CD14-positive monocyte (primary cell): ENCODE data around the gene OCRL. TPM values are rescaled to one million over a fixed set of nuclear protein-coding genes. Genes with fewer than 3 reads are reported as not detected.

ENCODE experiments used
- DNase-seq, 3 donors: peaks; one replicate each; pipeline ENCODE4 v3.0.0-alpha.2; 2011 to 2022
- H2AFZ ChIP-seq: 2 replicates; pipeline ENCODE4 v1.6.0; 2012; ENCODE audit warnings: mild to moderate bottlenecking, low read depth, low read length, inconsistent platforms; ENCODE audit not compliant: insufficient read depth, poor library complexity, severe bottlenecking
- H3K27ac ChIP-seq, 2 donors: 1 replicate in 1 of 2; 2 replicates in 1 of 2; pipeline ENCODE4 v1.5.1; 2012 to 2013; ENCODE audit warnings: low read length in 2 of 2, control low read depth in 1 of 2, inconsistent platforms in 1 of 2, low read depth in 1 of 2, mild to moderate bottlenecking in 1 of 2
- H3K27me3 ChIP-seq, 2 donors: one replicate each; pipeline versions ENCODE4 v1.6.0 to v1.6.1; 2011 to 2013; ENCODE audit warnings: low read length in 2 of 2; ENCODE audit not compliant: control insufficient read depth in 2 of 2, insufficient read depth in 2 of 2
- H3K36me3 ChIP-seq, 2 donors: replicated peaks in 1 of 2; 1 replicate in 1 of 2; 2 replicates in 1 of 2; pipeline versions ENCODE4 v1.5.1 to v1.6.1; 2012 to 2013; ENCODE audit warnings: low read length in 2 of 2, control low read depth in 1 of 2, inconsistent platforms in 1 of 2, mild to moderate bottlenecking in 1 of 2; ENCODE audit not compliant: insufficient read depth in 2 of 2, control insufficient read depth in 1 of 2
- H3K4me1 ChIP-seq, 2 donors: 1 replicate in 1 of 2; 2 replicates in 1 of 2; pipeline versions ENCODE4 v1.5.1 to v1.6.1; 2012 to 2013; ENCODE audit warnings: low read length in 2 of 2, control low read depth in 1 of 2, inconsistent platforms in 1 of 2, mild to moderate bottlenecking in 1 of 2, moderate library complexity in 1 of 2; ENCODE audit not compliant: insufficient read depth in 2 of 2, control insufficient read depth in 1 of 2
- H3K4me2 ChIP-seq: replicated peaks from 2 replicates; pipeline ENCODE3; 2012; ENCODE audit warnings: low read length, moderate library complexity, mild to moderate bottlenecking; ENCODE audit not compliant: poor library complexity, severe bottlenecking; ENCODE audit errors: extremely low read depth
- H3K4me3 ChIP-seq, 3 experiments: fragments of 200-600 bp in 1 of 3; sonication (generic) in 1 of 3; replicated peaks in 1 of 3; 1 replicate in 2 of 3; 2 replicates in 1 of 3; pipeline ENCODE4 v1.5.1; 2011 to 2013; ENCODE audit warnings: low read length in 3 of 3, mild to moderate bottlenecking in 3 of 3, control low read depth in 2 of 3, low read depth in 2 of 3, inconsistent platforms in 1 of 3, moderate library complexity in 1 of 3
- H3K79me2 ChIP-seq: 2 replicates; pipeline ENCODE4 v1.6.0; 2012; ENCODE audit warnings: mild to moderate bottlenecking, control low read depth, inconsistent platforms, low read length, moderate library complexity; ENCODE audit not compliant: insufficient read depth
- H3K9ac ChIP-seq: 2 replicates; pipeline ENCODE4 v1.6.0; 2017; ENCODE audit warnings: low read length, mild to moderate bottlenecking; ENCODE audit not compliant: insufficient read depth, poor library complexity, severe bottlenecking
- H3K9me3 ChIP-seq, 2 donors: replicated peaks in 1 of 2; 1 replicate in 1 of 2; 2 replicates in 1 of 2; pipeline versions ENCODE4 v1.5.1 to v1.6.1; 2012 to 2013; ENCODE audit warnings: low read length in 2 of 2, control low read depth in 1 of 2; ENCODE audit not compliant: control insufficient read depth in 1 of 2, insufficient read depth in 1 of 2
- H4K20me1 ChIP-seq: 2 replicates; pipeline ENCODE4 v1.6.0; 2012; ENCODE audit warnings: mild to moderate bottlenecking, low read length, control low read depth, moderate library complexity; ENCODE audit not compliant: insufficient read depth
- H3K27ac Mint-ChIP-seq, 7 donors: one replicate each; pipeline ENCODE4 v1.8.0; 2020; ENCODE audit warnings: mild to moderate bottlenecking in 7 of 7, mixed read lengths in 7 of 7, moderate library complexity in 6 of 7, inconsistent platforms in 2 of 7
- H3K27me3 Mint-ChIP-seq, 3 donors: one replicate each; pipeline ENCODE4 v1.8.0; 2021 to 2022; ENCODE audit warnings: low read depth in 3 of 3, mild to moderate bottlenecking in 3 of 3, mixed read lengths in 3 of 3, moderate library complexity in 3 of 3, inconsistent platforms in 1 of 3
- H3K36me3 Mint-ChIP-seq, 2 donors: one replicate each; pipeline ENCODE4 v1.8.0; 2020; ENCODE audit warnings: mixed read lengths in 2 of 2, inconsistent platforms in 1 of 2, mild to moderate bottlenecking in 1 of 2
- H3K4me1 Mint-ChIP-seq: one replicate; pipeline ENCODE4 v1.8.0; 2020; ENCODE audit warnings: mild to moderate bottlenecking, mixed read lengths
- H3K4me3 Mint-ChIP-seq, 2 donors: one replicate each; pipeline ENCODE4 v1.8.0; 2020; ENCODE audit warnings: mild to moderate bottlenecking in 2 of 2, mixed read lengths in 2 of 2, moderate library complexity in 1 of 2
- H3K9me3 Mint-ChIP-seq, 7 donors: one replicate each; pipeline ENCODE4 v1.8.0; 2020 to 2022; ENCODE audit warnings: mixed read lengths in 7 of 7, mild to moderate bottlenecking in 6 of 7, moderate library complexity in 6 of 7, inconsistent platforms in 2 of 7
- CTCF ChIP-seq: fragments of 200-600 bp; IDR thresholded peaks from one replicate; pipeline ENCODE4 v1.8.0; 2022; ENCODE audit warnings: antibody characterized with exemption, mild to moderate bottlenecking
- WGBS: methylation state at CpG from one replicate; pipeline ENCODE4 v1.1.5; 2013; ENCODE audit warnings: missing lambda C conversion rate; ENCODE audit not compliant: insufficient coverage; 5-methylcytosine and 5-hydroxymethylcytosine counted together
- intact Hi-C, 2 donors: fragments of 100-400 bp; cut with micrococcal nuclease; formaldehyde crosslinking; loops; one replicate each; pipeline versions ENCODE4 v1.15.0 to v1.15.1; 2023
- polyA plus RNA-seq, 3 donors: library from polyadenylated mRNA; depleted of rRNA in 1 of 3; unstranded in 2 of 3; stranded (reverse) in 1 of 3; fragments of 300-500 nt in 2 of 3; fragments of >200 nt in 1 of 3; fragmentation: Illumina TruSeq in 2 of 3; gene quantifications; 1 replicate in 2 of 3; 2 replicates in 1 of 3; pipeline ENCODE4 v1.2.3, GENCODE V29; 2012 to 2021

OCRL gene
- polyA plus RNA-seq, 3 donors, result 1.8 to 11.2 (median 2.4) TPM

- no peaks in the 10 kb centered on the region for H4K20me1 ChIP-seq
- no peaks in the 10 kb centered on the region for H3K9me3 ChIP-seq
- no peaks in the 10 kb centered on the region for H3K36me3 ChIP-seq
- no peak overlapping the region for H2AFZ ChIP-seq
- H3K4me1 ChIP-seq, result no peaks in the 10 kb centered on the region
- H3K79me2 ChIP-seq, result no peaks in the 10 kb centered on the region
- intact Hi-C loops, result no loop called here
- H3K27me3 Mint-ChIP-seq, result peaks cover 0 to 4% (median 1%) of the 10 kb centered on the region in 3 donors
- no peak overlapping the region for H3K4me2 ChIP-seq
- H3K27me3 ChIP-seq, result no peaks in the 10 kb centered on the region
- no peak overlapping the region for H3K9ac ChIP-seq
- WGBS, result no CpG with 5 or more reads among the region's 4 CpGs
- no peak overlapping the region for H3K4me3 Mint-ChIP-seq
- H3K27ac ChIP-seq, result no peak overlapping the region
- H3K4me1 Mint-ChIP-seq, result peaks cover 5% of the 10 kb centered on the region
- peaks cover 0 to 3% (median 0%) of the 10 kb centered on the region in 7 donors for H3K9me3 Mint-ChIP-seq
- no peak overlapping the region for H3K27ac Mint-ChIP-seq
- TF ChIP-seq CTCF, result no peak
- no peaks in the 10 kb centered on the region for H3K36me3 Mint-ChIP-seq
- no peak overlapping the region for H3K4me3 ChIP-seq
- no peak for DNase-seq
Measured at GRCh38 chrX:129534816-129535578, 5.1 kb upstream of the OCRL start.

- H3K27me3 ChIP-seq, result no peaks in the 10 kb centered on the region
- peaks cover 11% of the 10 kb centered on the region for H3K79me2 ChIP-seq
- TF ChIP-seq CTCF, result no peak
- H3K27me3 Mint-ChIP-seq, result peaks cover 0 to 1% (median 0%) of the 10 kb centered on the region in 3 donors
- H3K36me3 ChIP-seq, result peaks cover 0 to 15% of the 10 kb centered on the region in 2 donors
- peaks cover 18% of the 10 kb centered on the region for H3K4me1 Mint-ChIP-seq
- H3K4me1 ChIP-seq, result peaks cover 5 to 8% of the 10 kb centered on the region in 2 donors
- DNase-seq, result peak; percentile 6 to 21 (median 19)
- peaks cover 0 to 5% (median 0%) of the 10 kb centered on the region in 7 donors for H3K9me3 Mint-ChIP-seq
- no CpG with 5 or more reads among the region's 14 CpGs for WGBS
- intact Hi-C loops, result no loop called here
- peak overlapping the region in 4 of 7 donors; percentile 37 to 63 (median 51) for H3K27ac Mint-ChIP-seq
- peak overlapping the region; percentile 75 for H2AFZ ChIP-seq
- peak overlapping the region; percentile 59 to 75 (median 61) for H3K4me3 ChIP-seq
- H3K9me3 ChIP-seq, result no peaks in the 10 kb centered on the region
- no peaks in the 10 kb centered on the region for H4K20me1 ChIP-seq
- H3K36me3 Mint-ChIP-seq, result peaks cover 5% of the 10 kb centered on the region in 2 donors
- peak overlapping the region in 1 of 2 donors; percentile 66 for H3K27ac ChIP-seq
- peak overlapping the region; percentile 30 for H3K9ac ChIP-seq
- H3K4me2 ChIP-seq, result peak overlapping the region; percentile 75
- H3K4me3 Mint-ChIP-seq, result peak overlapping the region; percentile 75 to 80
Measured at GRCh38 chrX:129540722-129541184, 694 bp downstream of the OCRL start.
